GM12878 (cell line): Measurements from ENCODE around the gene TPRN. TPM values are rescaled to one million over a fixed set of nuclear protein-coding genes. Genes with fewer than 3 reads are reported as not detected.

ENCODE experiments used
- ATAC-seq: fragments of 200-7000 bp; cut with Tn5 transposase; 3 replicates; pipeline ENCODE4 v1.9.1; 2020; ENCODE audit warnings: mild to moderate bottlenecking, moderate library complexity
- BruUV-seq: library from RNA; stranded (reverse); fragments of 400-500 nt; replicated peaks from 2 replicates; lab custom pipeline; 2021; lab: Mats Ljungman, UMichigan
- CTCF ChIA-PET: fragments of 300-600 bp; sonication (Branson Sonifier 250); formaldehyde crosslinking; extraction: SDS; loops from one replicate; lab custom pipeline; 2021; ENCODE audit warnings: inconsistent platforms; lab: Yijun Ruan, JAX
- POLR2A ChIA-PET: fragments of 350-600 bp; formaldehyde crosslinking; extraction: SDS; loops from one replicate; lab custom pipeline; 2021; ENCODE audit warnings: inconsistent platforms; lab: Charles Lee
- RAD21 ChIA-PET: fragments of 300-600 bp; sonication (Branson Sonifier 250); formaldehyde crosslinking; loops from one replicate; lab custom pipeline; 2023; ENCODE audit warnings: antibody characterized with exemption; ENCODE audit not compliant: unreplicated experiment; lab: Charles Lee
- SMC1A ChIA-PET: fragments of 300-600 bp; sonication (Branson Sonifier 250); formaldehyde crosslinking; loops from one replicate; lab custom pipeline; 2023; ENCODE audit not compliant: unreplicated experiment, uncharacterized antibody; lab: Charles Lee
- DNase-seq: peaks from one replicate; pipeline ENCODE4 v3.0.0-alpha.2; 2011; ENCODE audit warnings: low read depth, low spot score
- FAIRE-seq: peaks from 3 replicates; lab custom pipeline; 2011; peaks lifted over from hg19 to GRCh38; lab: Jason Lieb, UNC
- H2AFZ ChIP-seq: 2 replicates; pipeline ENCODE4 v1.6.0; 2011; ENCODE audit warnings: low read depth, low read length, control low read depth; ENCODE audit not compliant: control insufficient read depth
- H3K27ac ChIP-seq: 2 replicates; pipeline ENCODE4 v1.5.1; 2011; ENCODE audit warnings: control low read depth; ENCODE audit not compliant: control insufficient read depth, insufficient read depth
- H3K27me3 ChIP-seq, 2 experiments: replicated peaks in 1 of 2; 2 replicates each; pipeline versions ENCODE4 v1.6.0 to v1.6.1; 2011; ENCODE audit warnings: low read length in 1 of 2; ENCODE audit not compliant: control insufficient read depth in 2 of 2, insufficient read depth in 2 of 2
- H3K36me3 ChIP-seq, 2 experiments: 2 replicates each; pipeline ENCODE4 v1.5.1; 2011; ENCODE audit warnings: low read length in 1 of 2; ENCODE audit not compliant: control insufficient read depth in 2 of 2, insufficient read depth in 2 of 2
- H3K4me1 ChIP-seq: 2 replicates; pipeline ENCODE4 v1.6.1; 2011; ENCODE audit warnings: mild to moderate bottlenecking, low read length, moderate library complexity, mixed read lengths; ENCODE audit not compliant: control insufficient read depth, insufficient read depth
- H3K4me2 ChIP-seq: 2 replicates; pipeline ENCODE4 v1.6.0; 2011; ENCODE audit warnings: control low read depth; ENCODE audit not compliant: control insufficient read depth, insufficient read depth
- H3K4me3 ChIP-seq: fragments of 200-600 bp; sonication (generic); 2 replicates; pipeline ENCODE4 v1.5.1; 2016
- H3K79me2 ChIP-seq: 2 replicates; pipeline ENCODE4 v1.6.0; 2011; ENCODE audit warnings: low read length; ENCODE audit not compliant: control insufficient read depth, insufficient read depth
- H3K9ac ChIP-seq: 2 replicates; pipeline ENCODE4 v1.8.0; 2011; ENCODE audit warnings: low read length, control low read depth, mixed read lengths; ENCODE audit not compliant: control insufficient read depth, insufficient read depth
- H3K9me3 ChIP-seq: replicated peaks from 3 replicates; pipeline ENCODE4 v1.5.1; 2011; ENCODE audit warnings: mild to moderate bottlenecking, low read length; ENCODE audit not compliant: control insufficient read depth, insufficient read depth
- H4K20me1 ChIP-seq: 2 replicates; pipeline ENCODE4 v1.6.0; 2011; ENCODE audit not compliant: control insufficient read depth, insufficient read depth
- CTCF ChIP-seq, 3 experiments: IDR thresholded peaks in 2 of 3; conservative IDR thresholded peaks in 1 of 3; 2 replicates each; pipeline ENCODE4 v1.5.1; 2011; ENCODE audit warnings: low read depth in 3 of 3, low read length in 3 of 3, mild to moderate bottlenecking in 3 of 3, control low read depth in 2 of 3, moderate library complexity in 2 of 3, inconsistent platforms in 1 of 3, mixed read lengths in 1 of 3; ENCODE audit not compliant: control insufficient read depth in 2 of 3, insufficient read depth in 1 of 3; ENCODE audit errors: extremely low read depth in 1 of 3
- ESRRA ChIP-seq: IDR thresholded peaks from 2 replicates; pipeline ENCODE4 v1.6.1; 2012; ENCODE audit warnings: mild to moderate bottlenecking, low read length, improper control_type of control experiment
- IRF3 ChIP-seq: fragments of 450-650 bp; IDR thresholded peaks from 2 replicates; pipeline ENCODE4 v1.6.1; 2014; ENCODE audit warnings: mild to moderate bottlenecking
- MXI1 ChIP-seq: fragments of 150-350 bp; IDR thresholded peaks from 2 replicates; pipeline ENCODE4 v1.6.1; 2011; ENCODE audit warnings: low read depth, mild to moderate bottlenecking, inconsistent platforms, low read length, improper control_type of control experiment
- SREBF2 ChIP-seq: IDR thresholded peaks from 2 replicates; pipeline ENCODE4 v1.6.1; 2012; ENCODE audit warnings: mild to moderate bottlenecking, low read length
- SUZ12 ChIP-seq: fragments of 200-600 bp; sonication (generic); IDR thresholded peaks from one replicate; pipeline ENCODE4 v1.6.1; 2018; ENCODE audit warnings: antibody characterized with exemption, mild to moderate bottlenecking; ENCODE audit not compliant: unreplicated experiment
- ZNF24 ChIP-seq: fragments of 450-650 bp; IDR thresholded peaks from 2 replicates; pipeline ENCODE4 v1.6.1; 2017; ENCODE audit warnings: antibody characterized with exemption, mild to moderate bottlenecking
- WGBS: methylation state at CpG from one replicate; pipeline ENCODE4 v1.1.6; 2016; ENCODE audit warnings: low lambda C conversion rate; ENCODE audit not compliant: insufficient replicate concordance, insufficient coverage; ENCODE audit errors: missing lambda C conversion rate; 5-methylcytosine and 5-hydroxymethylcytosine counted together
- in situ Hi-C: fragments of 300-500 bp; cut with MboI; formaldehyde crosslinking; loops from 9 replicates; pipeline ENCODE4 v1.14.3; 2018; ENCODE audit warnings: mixed read lengths
- intact Hi-C: fragments of 100-400 bp; cut with micrococcal nuclease; formaldehyde crosslinking; loops from one replicate; pipeline ENCODE4 v1.14.2; 2022; ENCODE audit not compliant: unreplicated experiment
- polyA plus RNA-seq, 11 experiments: library from polyadenylated mRNA; depleted of rRNA in 4 of 11; unstranded in 6 of 11; stranded (reverse) in 5 of 11; fragments of >200 nt; fragmentation: Nextera tagmentation in 4 of 11; fragmentation: Illumina TruSeq in 1 of 11; extraction: Ambion mirVana in 4 of 11; extraction: Trizol in 1 of 11; gene quantifications; 1 replicate in 1 of 11; 2 replicates in 10 of 11; pipeline versions ENCODE4 v1.2.1 to v1.2.3, GENCODE V29; 2011 to 2016; ENCODE audit warnings: inconsistent platforms in 2 of 11, missing spikeins in 2 of 11, low read depth in 1 of 11
- total RNA-seq, 4 experiments: library from RNA; depleted of rRNA in 3 of 4; stranded (reverse); fragments of >200 nt in 3 of 4; fragmentation: Illumina TruSeq in 1 of 4; extraction: Trizol in 1 of 4; gene quantifications; 2 replicates each; pipeline versions ENCODE4 v1.2.1 to v1.2.3, GENCODE V29; 2013 to 2021

TPRN gene
- total and polyA plus RNA-seq, 10 of the 15 experiments (the other 5 are each of a cell fraction or from before 2014, with no cell fraction given), result 0.18 to 19.5 (median 3.1) TPM

- H3K36me3 ChIP-seq, result no peaks in the 10 kb centered on the region
- H3K79me2 ChIP-seq, result no peaks in the 10 kb centered on the region
- H3K9me3 ChIP-seq, result no peaks in the 10 kb centered on the region; the same call in 2 of the 3 replicates
- CTCF ChIA-PET, result no interaction called here
- no peak for DNase-seq
- no peaks in the 10 kb centered on the region; a peak in 1 of 4 replicates for H3K27me3 ChIP-seq
- no peaks in the 10 kb centered on the region for H4K20me1 ChIP-seq
- in situ Hi-C loops, result no loop called here
- no peak overlapping the region for H3K27ac ChIP-seq
- H3K4me2 ChIP-seq, result no peak overlapping the region
- RAD21 ChIA-PET, result no interaction called here
- no peak overlapping the region for H3K4me3 ChIP-seq
- peaks cover 28% of the 10 kb centered on the region for H3K4me1 ChIP-seq
- no peak overlapping the region for H2AFZ ChIP-seq
- POLR2A ChIA-PET, result interaction anchor here (1.8 kb wide), 1 partner anchor 11 kb away, joined by 5 read pairs; no protein-coding TSS in a partner anchor
- WGBS, result 73% methylated on average over 19 of the region's 71 CpGs
- TF ChIP-seq SREBF2 (no peak), ZNF24 (no peak), MXI1 (no peak), IRF3 (no peak), ESRRA (no peak), SUZ12 (no peak), CTCF (IDR thresholded peaks at IDR 0.05 in 2 of 3, conservative IDR thresholded peaks at IDR 0.05 in 1 of 3; ENCODE audit: control insufficient read depth in 2 of 3, extremely low read depth in 1 of 3, insufficient read depth in 1 of 3, low read depth in 3 of 3, low read length in 3 of 3) (no peak)
- no peak for ATAC-seq
- intact Hi-C loops, result no loop called here
- FAIRE-seq, result no peak
- H3K9ac ChIP-seq, result no peak overlapping the region
- BruUV-seq, result no TSS peak
- SMC1A ChIA-PET, result no interaction called here
These were observed 38.7 kb downstream of the TPRN start for GRCh38 chr9:137161558-137162486.
